Skeletal muscle tissue (tissue), 4 donors: ENCODE results near the gene FSIP1. TPM values are rescaled to one million over a fixed set of nuclear protein-coding genes. Genes with fewer than 3 reads are reported as not detected.

Experiments used
- H3K27ac ChIP-seq: one replicate; pipeline ENCODE4 v1.7.0; 2013; ENCODE audit warnings: mild to moderate bottlenecking, low read depth, low read length, inconsistent platforms
- H3K27me3 ChIP-seq, 3 donors: one replicate each; pipeline ENCODE4 v1.7.0; 2013; ENCODE audit warnings: low read length in 3 of 3; ENCODE audit not compliant: control insufficient read depth in 3 of 3, insufficient read depth in 3 of 3
- H3K36me3 ChIP-seq, 3 donors: one replicate each; pipeline ENCODE4 v1.7.0; 2013; ENCODE audit warnings: low read length in 3 of 3; ENCODE audit not compliant: control insufficient read depth in 3 of 3, insufficient read depth in 3 of 3
- H3K4me1 ChIP-seq, 3 donors: one replicate each; pipeline ENCODE4 v1.7.0; 2013; ENCODE audit warnings: low read length in 3 of 3, mild to moderate bottlenecking in 3 of 3; ENCODE audit not compliant: control insufficient read depth in 3 of 3, insufficient read depth in 3 of 3
- H3K4me3 ChIP-seq, 3 donors: one replicate each; pipeline ENCODE4 v1.7.0; 2013; ENCODE audit warnings: low read length in 3 of 3
- H3K9ac ChIP-seq, 3 donors: one replicate each; pipeline ENCODE4 v1.7.0; 2013; ENCODE audit warnings: low read length in 3 of 3, mild to moderate bottlenecking in 3 of 3, moderate library complexity in 2 of 3, low read depth in 1 of 3
- H3K9me3 ChIP-seq, 3 donors: one replicate each; pipeline ENCODE4 v1.7.0; 2013; ENCODE audit warnings: low read length in 3 of 3; ENCODE audit not compliant: control insufficient read depth in 3 of 3
- total RNA-seq: library from RNA; depleted of rRNA; stranded (reverse); fragments of >200 nt; gene quantifications from one replicate; pipeline ENCODE4 v1.2.3, GENCODE V29; 2014
- donor health status: Osteomylitis.

Gene FSIP1
- total RNA-seq, 1 donor from 2014 or later: 3.7 TPM

GRCh38 chr15:39663704-39664250 lies 118.9 kb downstream of the FSIP1 start:
- no peaks in the 10 kb centered on the region for H3K27me3 ChIP-seq
- no peak overlapping the region for H3K27ac ChIP-seq
- no peak overlapping the region for H3K4me3 ChIP-seq
- peaks cover 0 to 9% (median 0%) of the 10 kb centered on the region in 3 donors for H3K4me1 ChIP-seq
- H3K36me3 ChIP-seq: no peaks in the 10 kb centered on the region
- H3K9me3 ChIP-seq: no peaks in the 10 kb centered on the region
- H3K9ac ChIP-seq: no peak overlapping the region

GRCh38 chr15:39661776-39662175 lies 120.9 kb downstream of the FSIP1 start:
- Histone ChIP-seq H3K27ac (no peak overlapping the region), H3K4me3 (no peak overlapping the region)

DNA sequence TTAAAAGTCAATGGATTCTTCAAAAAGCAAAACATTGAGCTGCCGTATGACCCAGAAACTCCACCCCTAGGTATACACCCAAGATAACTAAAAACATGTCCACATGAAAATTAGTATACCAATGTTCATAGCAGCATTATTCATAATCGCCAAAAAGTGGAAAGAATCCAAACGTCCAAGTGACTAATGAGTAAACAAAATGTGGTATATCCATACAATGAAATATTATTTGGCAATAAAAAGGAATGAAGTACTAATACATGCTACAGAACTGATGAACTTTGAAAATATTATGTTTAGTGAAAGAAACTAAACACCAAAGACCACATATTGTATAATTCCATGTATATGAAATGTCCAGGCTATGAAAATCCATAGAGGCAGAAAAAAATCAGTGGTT lies 123.9 kb downstream of the FSIP1 start:
- Histone ChIP-seq H3K4me1 (no peaks in the 10 kb centered on the region), H3K36me3 (no peaks in the 10 kb centered on the region), H3K4me3 (no peak overlapping the region), H3K9ac (no peak overlapping the region), H3K9me3 (no peaks in the 10 kb centered on the region), H3K27me3 (no peaks in the 10 kb centered on the region), H3K27ac (no peak overlapping the region)

More at GRCh38 chr15:39661776-39662175, 120.9 kb downstream of the FSIP1 start:
- Histone ChIP-seq H3K36me3 (no peaks in the 10 kb centered on the region), H3K9ac (no peak overlapping the region), H3K9me3 (no peaks in the 10 kb centered on the region), H3K27me3 (no peaks in the 10 kb centered on the region), H3K4me1 (no peaks in the 10 kb centered on the region)

- Histone ChIP-seq H3K4me3 (no peak overlapping the region), H3K27me3 (no peaks in the 10 kb centered on the region), H3K9ac (no peak overlapping the region), H3K4me1 (no peaks in the 10 kb centered on the region), H3K27ac (no peak overlapping the region), H3K36me3 (no peaks in the 10 kb centered on the region), H3K9me3 (no peaks in the 10 kb centered on the region)
Observed at GRCh38 chr15:39657668-39658067, 125.0 kb downstream of the FSIP1 start.

DNA sequence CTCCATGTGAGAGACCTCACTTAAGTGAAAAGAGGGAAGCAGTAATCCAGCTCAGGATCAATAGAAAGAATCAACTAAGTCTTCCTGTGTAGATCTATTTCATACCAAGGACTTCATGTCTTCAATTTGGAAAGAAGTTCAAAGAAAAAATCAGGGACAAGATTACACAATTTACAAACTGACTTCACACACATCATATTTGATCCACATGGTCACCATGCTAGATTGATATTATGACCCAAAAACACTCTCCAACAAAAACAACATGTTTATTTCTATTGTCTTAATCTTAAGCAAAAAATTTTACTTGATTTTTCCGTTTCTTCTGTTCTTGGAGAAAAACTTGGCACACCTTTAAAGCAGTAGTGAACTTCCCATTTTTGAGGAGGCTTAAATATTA lies 125.5 kb downstream of the FSIP1 start:
- Histone ChIP-seq H3K9ac (no peak overlapping the region), H3K4me3 (no peak overlapping the region), H3K27me3 (no peaks in the 10 kb centered on the region), H3K4me1 (no peaks in the 10 kb centered on the region), H3K36me3 (no peaks in the 10 kb centered on the region), H3K9me3 (no peaks in the 10 kb centered on the region), H3K27ac (no peak overlapping the region)

DNA sequence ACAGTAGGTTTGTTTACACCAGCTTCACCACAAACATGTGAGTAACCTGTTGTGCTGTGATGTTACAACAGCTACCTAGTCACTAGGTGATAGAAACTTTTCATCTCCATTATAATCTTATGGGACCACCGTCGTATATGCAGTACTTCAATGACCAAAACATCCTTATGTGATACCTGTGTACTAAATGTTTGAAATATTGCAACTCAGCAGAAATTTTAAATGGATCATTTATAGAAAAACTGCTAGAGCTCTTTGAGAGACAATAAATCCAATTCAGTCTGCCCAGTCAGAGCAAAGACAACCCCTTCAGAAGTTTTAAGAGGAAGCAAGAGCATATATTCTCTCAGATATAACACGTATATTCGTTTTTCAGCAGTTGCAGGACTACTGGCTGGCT lies 128.3 kb downstream of the FSIP1 start:
- Histone ChIP-seq H3K27ac (no peak overlapping the region), H3K4me1 (no peaks in the 10 kb centered on the region), H3K4me3 (no peak overlapping the region), H3K9me3 (no peaks in the 10 kb centered on the region), H3K9ac (no peak overlapping the region), H3K36me3 (no peaks in the 10 kb centered on the region), H3K27me3 (no peaks in the 10 kb centered on the region)

DNA sequence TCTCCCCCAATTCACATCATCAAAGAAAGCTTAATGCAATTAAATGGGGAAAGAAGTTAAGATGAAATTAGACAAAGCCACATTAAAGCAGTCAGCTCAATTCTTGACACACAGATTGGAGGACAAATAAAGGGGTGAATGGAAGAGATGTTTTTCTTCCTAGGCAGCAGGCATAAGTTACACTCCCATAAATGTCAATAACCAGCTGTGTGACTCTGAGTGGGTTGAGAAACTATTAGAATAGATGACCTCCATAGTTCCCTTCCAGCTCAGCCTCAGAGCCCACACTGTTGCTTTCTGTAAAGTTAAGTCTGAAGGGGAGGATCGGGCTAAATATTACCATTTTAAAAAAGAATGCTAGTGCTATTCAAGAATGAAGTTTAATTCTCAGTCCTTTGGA lies 130.8 kb downstream of the FSIP1 start:
- Histone ChIP-seq H3K36me3 (no peaks in the 10 kb centered on the region), H3K9ac (no peak overlapping the region), H3K9me3 (no peaks in the 10 kb centered on the region), H3K4me3 (no peak overlapping the region), H3K27ac (no peak overlapping the region), H3K4me1 (no peaks in the 10 kb centered on the region), H3K27me3 (no peaks in the 10 kb centered on the region)

- H3K27me3 ChIP-seq: no peaks in the 10 kb centered on the region
- H3K9me3 ChIP-seq: no peaks in the 10 kb centered on the region
Observed at GRCh38 chr15:39651295-39651694, 131.3 kb downstream of the FSIP1 start.

GRCh38 chr15:39649757-39650156 lies 132.9 kb downstream of the FSIP1 start:
- no peak overlapping the region for H3K4me3 ChIP-seq
- no peaks in the 10 kb centered on the region for H3K27me3 ChIP-seq
- H3K4me1 ChIP-seq: peaks cover 0 to 6% (median 2%) of the 10 kb centered on the region in 3 donors
- no peaks in the 10 kb centered on the region for H3K36me3 ChIP-seq
- H3K9me3 ChIP-seq: no peaks in the 10 kb centered on the region
- H3K27ac ChIP-seq: no peak overlapping the region
- no peak overlapping the region for H3K9ac ChIP-seq

More at GRCh38 chr15:39651295-39651694, 131.3 kb downstream of the FSIP1 start:
- H3K36me3 ChIP-seq: no peaks in the 10 kb centered on the region
- H3K9ac ChIP-seq: no peak overlapping the region
- no peak overlapping the region for H3K27ac ChIP-seq
- H3K4me3 ChIP-seq: no peak overlapping the region
- no peaks in the 10 kb centered on the region for H3K4me1 ChIP-seq

DNA sequence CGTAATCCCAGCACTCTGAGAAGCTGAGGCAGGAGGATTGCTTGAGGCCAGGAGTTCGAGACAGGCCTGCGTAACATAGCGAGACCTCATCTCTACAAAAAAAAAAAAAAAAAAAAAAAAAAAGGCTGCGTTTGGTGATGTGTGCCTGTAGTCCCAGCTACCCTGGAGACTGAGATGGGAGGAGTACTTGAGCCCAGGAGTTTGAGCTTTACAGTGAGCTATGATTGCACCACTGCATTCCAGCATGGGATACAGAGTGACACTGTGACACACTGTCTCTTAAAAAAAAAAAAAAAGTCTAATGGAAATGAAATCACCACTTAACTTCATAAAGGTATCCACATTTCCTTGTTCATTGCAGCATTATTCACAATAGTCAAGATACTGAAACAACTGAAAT lies 136.2 kb downstream of the FSIP1 start:
- no peaks in the 10 kb centered on the region for H3K36me3 ChIP-seq
- H3K4me1 ChIP-seq: peaks cover 0 to 10% (median 6%) of the 10 kb centered on the region in 3 donors
- no peak overlapping the region for H3K27ac ChIP-seq
- no peak overlapping the region for H3K4me3 ChIP-seq
- H3K9ac ChIP-seq: no peak overlapping the region
- no peaks in the 10 kb centered on the region for H3K27me3 ChIP-seq
- no peaks in the 10 kb centered on the region for H3K9me3 ChIP-seq

GRCh38 chr15:39645976-39646257 lies 136.7 kb downstream of the FSIP1 start:
- H3K9ac ChIP-seq: no peak overlapping the region
- no peak overlapping the region for H3K4me3 ChIP-seq
- no peaks in the 10 kb centered on the region for H3K36me3 ChIP-seq
- H3K9me3 ChIP-seq: no peaks in the 10 kb centered on the region
- H3K27me3 ChIP-seq: no peaks in the 10 kb centered on the region
- H3K4me1 ChIP-seq: peaks cover 0 to 10% (median 6%) of the 10 kb centered on the region in 3 donors
- H3K27ac ChIP-seq: no peak overlapping the region
